NCI-H345 treated with DMSO at 0.1 percent for 48 hours (cell line): ENCODE data around the gene LINGO4.

Experiments
- DNase-seq: peaks from one replicate; lab custom pipeline; 2025; ENCODE audit not compliant: unreplicated experiment; lab: John Stamatoyannopoulos, UW

Gene LINGO4, protein sequence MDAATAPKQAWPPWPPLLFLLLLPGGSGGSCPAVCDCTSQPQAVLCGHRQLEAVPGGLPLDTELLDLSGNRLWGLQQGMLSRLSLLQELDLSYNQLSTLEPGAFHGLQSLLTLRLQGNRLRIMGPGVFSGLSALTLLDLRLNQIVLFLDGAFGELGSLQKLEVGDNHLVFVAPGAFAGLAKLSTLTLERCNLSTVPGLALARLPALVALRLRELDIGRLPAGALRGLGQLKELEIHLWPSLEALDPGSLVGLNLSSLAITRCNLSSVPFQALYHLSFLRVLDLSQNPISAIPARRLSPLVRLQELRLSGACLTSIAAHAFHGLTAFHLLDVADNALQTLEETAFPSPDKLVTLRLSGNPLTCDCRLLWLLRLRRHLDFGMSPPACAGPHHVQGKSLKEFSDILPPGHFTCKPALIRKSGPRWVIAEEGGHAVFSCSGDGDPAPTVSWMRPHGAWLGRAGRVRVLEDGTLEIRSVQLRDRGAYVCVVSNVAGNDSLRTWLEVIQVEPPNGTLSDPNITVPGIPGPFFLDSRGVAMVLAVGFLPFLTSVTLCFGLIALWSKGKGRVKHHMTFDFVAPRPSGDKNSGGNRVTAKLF

DNA sequence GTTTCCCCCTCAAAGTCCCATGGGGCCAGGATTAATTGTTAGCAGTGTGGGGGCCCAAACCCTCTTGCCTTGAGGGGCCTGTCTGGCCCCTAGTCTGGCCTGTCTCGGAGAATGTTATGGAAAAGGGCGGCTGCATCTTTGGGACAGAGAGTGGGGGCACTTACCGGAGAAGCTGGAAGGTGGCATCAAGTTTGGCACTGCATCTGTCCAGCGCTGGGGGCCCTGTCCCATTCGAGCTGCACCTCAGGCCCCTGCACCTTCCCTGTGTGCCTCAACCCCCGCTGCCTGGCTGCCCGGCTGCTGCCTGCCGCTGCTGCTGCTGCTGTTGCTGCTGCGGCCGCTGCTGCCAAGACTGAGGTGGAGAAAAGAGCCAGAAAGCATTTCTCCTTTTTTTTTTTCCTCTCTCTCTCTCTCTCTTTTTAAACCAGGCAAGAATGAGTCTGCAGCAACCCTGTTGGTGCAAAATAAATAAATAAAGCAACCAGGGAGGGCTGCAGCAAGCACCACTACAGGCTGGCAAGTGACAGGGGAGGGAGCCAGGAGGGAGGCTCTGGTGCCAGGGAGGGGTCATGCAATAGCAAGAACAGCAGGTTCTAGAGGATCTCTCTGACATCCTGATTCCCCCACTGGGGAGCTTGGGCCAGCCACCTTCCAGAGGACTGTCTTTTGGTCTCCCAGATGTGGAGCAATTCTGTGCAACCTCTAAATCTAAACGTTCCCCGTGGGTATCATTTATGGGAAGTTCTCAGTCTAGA, at the start of gene LINGO4:
Gene LINGO4, minus strand, starts transcription at position 354 of the 755 bp plus-strand sequence. CDS start 2,715 bp downstream, outside the sequence.
- DNase-seq, result no peak

DNA sequence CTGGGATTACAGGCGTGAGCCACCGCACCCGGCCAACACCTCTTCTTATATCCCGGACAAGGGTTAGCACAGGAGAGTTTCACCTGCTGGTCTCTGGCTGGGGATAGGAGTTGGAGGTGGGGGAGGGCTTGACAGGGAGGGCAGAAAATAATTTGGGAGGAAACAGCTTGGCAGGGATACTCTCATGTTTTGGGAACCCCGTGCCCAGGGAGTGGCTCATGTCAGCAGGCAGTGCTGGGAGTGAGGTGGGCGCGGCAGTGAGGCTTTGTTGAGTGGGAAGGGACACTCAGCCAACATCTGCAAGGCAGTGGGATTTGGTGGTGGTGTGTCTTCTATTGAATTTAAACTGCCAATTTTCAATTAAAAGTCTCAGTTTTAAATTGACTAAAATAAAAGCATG, 49.4 kb upstream of the LINGO4 start:
- DNase-seq, result no peak

DNA sequence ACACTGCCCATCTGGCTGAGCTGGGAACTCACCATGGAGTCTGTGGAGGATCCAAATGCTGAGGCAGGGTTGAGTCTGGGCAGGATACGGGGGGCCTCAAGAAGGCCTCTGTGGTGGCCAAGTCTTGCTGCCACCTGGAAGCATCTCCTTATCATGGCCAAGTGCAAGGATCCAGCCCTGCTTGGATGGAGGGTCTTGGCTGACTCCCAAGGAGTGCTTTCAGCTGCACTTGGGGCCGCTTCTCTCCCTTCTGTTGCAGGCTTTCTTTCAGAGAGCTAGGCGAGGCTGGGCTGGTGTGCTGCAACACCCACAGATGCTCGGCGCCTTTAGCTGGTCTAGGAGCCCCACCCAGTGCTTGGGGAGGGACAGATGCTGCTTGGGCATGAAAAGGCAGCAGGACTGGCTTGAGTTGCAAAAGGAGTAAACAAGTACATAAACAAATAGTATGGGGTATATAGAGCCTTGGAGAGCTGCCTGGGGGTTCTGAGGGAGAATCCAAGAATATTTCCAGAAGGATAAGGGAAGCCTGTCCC, 48.3 kb upstream of the LINGO4 start, which contains the start of gene THEM5:
Gene THEM5, minus strand, starts transcription at position 302 of the 533 bp plus-strand sequence. Its CDS starts 147 bp downstream, at position 155.
- no peak for DNase-seq

DNA sequence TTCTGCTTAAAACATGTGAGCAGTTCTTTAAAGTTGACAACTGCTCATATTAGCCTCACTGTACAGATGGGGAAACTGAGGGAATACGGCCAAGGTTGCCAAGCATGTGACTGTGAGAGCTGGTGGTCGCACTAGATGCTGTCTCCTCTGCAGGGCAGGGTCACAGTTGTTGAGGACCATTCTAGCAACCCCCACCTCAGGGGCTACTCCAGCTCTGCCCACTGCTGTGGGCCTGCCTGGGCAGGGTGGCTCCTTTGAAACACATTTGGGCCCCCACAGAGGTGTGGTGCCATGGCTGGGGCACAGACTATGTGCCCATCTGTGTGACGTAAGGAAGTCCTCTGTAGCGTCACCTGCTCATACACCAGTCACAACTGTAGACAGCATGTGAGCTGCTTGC, 47.5 kb upstream of the LINGO4 start:
- DNase-seq, result no peak

DNA sequence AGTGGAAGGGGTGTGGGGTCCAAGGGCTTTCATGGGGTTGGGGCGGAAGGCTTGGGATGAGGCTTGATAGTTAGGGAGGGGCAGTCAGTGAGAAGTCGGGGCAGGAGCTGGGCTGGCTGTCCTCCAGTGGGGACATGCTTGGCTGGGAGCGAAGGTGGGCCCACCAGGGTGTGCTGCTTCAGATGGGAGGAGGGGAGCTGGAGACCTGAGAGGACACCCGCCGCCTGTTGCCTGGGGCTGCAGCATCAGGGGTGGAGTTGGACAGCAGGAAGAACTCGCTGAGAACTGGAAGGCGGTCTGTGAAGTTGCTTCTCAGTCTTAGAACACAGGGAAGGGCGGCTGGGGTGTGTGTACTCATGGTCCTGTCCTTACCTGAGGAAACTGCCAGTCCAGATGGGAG, 46.7 kb upstream of the LINGO4 start:
- DNase-seq, result no peak

DNA sequence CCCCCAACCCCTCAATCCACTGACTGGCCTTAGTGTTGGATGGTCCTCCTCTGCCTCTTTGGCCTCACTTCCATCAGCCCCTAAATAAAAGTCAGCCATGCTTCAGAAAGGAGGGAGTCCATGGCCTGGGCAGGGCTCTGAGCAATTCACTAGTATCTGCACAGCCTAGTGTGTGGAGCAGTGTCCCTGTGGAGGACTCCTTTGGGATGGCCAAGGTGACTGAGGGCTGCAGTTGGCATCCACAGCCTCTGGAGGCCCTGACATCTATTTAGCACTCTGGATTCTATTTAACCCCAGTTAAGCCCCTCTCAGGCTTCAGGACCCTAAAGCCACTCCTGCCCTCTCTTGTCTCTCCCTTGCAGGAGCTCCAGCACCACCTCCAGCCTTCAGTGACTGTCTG, 44.7 kb upstream of the LINGO4 start:
- no peak for DNase-seq

DNA sequence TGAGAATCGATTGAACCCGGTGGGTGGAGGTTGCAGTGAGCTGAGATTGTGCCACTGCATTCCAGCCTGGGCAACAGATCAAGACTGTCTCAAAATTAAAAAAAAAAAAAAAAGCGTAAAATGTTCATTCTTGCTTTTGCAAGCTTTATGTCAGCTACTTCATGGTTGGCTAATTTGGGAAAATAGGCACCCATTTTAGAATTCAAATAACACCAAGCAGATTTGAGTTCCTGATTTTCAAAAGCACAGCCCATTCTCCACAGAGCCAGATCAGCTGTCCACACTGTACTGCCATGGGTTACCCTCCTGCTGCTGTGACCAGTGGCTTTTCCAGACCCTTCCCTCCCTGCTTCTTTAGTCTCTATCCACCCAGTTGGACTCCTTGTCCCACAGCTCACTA, 43.9 kb upstream of the LINGO4 start:
- DNase-seq, result no peak

DNA sequence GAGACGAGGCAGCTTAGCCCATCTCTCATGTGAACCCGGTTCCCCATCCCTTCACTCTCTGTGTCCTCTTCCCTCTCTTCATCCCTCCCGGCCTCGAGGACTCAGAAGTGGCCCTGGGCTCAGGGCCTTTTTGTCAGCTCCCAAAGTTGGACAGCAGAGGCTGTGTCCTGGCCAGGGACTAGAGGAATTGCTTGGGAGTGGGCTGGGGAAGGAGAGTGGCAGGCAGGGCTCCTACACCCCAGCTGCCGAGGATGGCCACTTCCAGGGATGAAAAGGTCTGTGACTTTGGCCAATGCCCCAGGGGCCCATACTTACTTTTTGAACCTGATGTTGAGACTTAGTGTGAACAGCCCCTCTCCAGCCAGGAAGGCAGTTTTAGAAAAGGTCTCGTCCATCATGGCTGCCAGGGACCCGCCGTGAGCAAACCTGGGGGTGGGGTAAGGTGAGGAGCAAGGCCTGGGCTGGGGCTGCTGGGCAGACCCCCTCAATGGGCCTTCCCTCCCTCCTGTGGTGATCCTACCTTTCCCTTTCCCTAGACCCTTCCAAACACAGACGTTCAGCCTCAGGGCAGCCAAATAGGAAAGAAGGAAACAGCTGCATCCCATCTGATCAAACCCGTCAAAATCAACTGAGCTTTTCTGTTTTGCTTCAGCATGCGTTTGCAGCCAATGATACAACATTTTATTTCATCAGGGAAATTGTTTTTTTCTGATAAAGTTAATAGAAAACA, 42.8 kb upstream of the LINGO4 start:
- DNase-seq, result no peak

DNA sequence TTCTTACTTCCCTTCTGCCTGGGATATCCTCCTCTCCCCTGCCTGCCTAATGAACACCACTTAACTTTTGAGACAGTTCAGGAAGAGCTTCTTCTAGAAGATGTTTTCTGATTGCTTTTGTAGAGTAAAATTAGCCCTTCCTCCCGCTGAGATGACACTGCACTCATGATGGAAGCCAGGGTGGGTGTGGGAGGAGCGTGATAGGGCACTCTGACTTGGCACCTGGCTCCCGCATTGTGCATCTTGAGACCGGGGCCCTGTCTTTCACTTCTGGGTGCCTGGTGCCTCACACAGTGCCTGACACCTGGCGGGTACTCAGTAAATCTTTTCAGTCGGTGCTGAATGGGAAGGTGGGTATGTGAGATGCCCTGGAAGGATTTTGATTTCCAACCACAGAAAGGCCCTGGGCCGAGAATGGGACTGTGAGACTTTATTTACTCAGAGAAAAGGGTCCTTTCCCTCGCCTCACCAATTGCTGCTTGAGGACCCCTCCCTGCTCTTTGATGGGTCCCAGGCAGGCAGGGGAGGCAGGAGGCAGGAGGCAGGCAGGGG, 41.5 kb upstream of the LINGO4 start:
- DNase-seq, result no peak

DNA sequence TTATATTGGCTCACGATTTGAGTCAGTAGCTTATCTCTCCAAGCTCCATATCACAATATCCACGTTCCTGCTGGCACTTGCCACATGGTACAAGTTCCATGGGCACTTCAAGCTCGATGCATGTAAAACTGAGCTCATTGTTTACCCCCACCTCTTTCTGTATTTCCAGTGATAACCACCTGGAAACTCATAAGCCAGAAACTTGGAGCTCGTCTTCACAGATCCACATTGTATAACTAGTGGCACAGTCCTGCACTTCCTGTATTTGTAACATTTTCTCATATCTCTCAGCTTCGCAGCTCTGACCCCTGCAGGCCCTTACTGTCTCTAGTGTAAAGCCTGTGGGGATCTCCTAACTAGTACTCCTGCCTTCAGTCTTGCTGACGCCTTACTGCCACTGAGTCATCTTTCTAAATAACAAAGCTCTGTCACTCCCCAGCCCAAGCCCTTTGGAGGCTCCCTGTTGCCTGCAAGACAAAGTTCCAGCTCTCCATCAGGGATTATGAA, 40.9 kb upstream of the LINGO4 start:
- DNase-seq, result no peak

DNA sequence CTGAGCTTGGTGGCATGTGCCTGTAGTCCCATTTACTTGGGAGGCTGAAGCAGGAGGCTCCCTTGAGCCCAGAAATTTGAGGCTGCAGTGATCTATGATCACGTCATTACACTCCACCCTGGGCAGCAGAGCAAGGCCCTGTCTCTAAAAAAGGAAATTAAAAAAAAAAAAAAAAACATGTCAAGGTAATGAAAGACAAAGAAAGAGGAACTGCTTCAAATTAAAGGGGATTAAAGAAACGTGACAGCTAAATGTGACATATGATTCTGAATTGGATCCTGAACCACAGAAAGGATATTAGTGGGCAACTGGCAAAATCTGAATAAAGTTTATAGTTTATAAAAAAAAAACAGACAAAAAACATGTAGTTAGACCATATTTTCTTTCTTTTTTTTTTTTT, 38.2 kb upstream of the LINGO4 start:
- DNase-seq, result no peak

DNA sequence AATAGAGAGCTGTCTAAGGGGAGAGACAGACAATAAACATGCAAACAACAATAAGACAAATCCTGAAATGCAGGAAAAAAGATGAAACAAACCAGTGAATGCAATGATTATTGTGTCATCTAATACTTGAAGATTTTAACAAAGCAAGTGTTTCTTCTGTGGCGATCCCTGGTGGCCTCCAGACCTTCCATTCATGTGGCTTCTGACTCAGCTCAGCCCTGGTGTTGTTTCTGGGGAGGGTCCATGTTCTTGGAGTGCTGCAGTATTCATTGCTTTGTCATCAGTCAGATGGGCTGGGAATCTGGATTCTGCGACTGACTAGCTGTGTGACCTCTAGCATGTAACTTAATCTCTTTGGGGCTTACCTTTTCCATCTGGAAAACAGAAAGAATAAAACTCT, 35.9 kb upstream of the LINGO4 start:
- DNase-seq, result no peak

DNA sequence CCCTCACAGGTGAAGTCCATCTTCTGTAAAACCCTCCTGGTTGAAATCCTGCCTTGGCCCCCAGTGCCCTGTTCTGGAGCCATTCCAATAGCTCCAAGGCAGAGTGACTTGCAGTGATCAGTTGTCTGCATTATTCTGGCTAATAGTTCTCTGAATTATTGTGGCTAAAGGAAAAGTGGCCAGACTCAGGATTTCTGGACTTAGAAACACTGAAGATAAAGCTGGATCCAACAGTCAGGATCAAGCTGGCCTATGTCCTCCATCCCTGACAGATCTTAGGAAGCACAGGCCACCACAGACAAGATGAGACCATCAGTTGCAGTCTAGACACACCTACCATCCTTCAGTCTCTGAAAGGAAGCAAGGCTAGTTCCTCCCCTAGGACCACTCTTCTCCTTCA, 35.2 kb upstream of the LINGO4 start:
- DNase-seq, result no peak

DNA sequence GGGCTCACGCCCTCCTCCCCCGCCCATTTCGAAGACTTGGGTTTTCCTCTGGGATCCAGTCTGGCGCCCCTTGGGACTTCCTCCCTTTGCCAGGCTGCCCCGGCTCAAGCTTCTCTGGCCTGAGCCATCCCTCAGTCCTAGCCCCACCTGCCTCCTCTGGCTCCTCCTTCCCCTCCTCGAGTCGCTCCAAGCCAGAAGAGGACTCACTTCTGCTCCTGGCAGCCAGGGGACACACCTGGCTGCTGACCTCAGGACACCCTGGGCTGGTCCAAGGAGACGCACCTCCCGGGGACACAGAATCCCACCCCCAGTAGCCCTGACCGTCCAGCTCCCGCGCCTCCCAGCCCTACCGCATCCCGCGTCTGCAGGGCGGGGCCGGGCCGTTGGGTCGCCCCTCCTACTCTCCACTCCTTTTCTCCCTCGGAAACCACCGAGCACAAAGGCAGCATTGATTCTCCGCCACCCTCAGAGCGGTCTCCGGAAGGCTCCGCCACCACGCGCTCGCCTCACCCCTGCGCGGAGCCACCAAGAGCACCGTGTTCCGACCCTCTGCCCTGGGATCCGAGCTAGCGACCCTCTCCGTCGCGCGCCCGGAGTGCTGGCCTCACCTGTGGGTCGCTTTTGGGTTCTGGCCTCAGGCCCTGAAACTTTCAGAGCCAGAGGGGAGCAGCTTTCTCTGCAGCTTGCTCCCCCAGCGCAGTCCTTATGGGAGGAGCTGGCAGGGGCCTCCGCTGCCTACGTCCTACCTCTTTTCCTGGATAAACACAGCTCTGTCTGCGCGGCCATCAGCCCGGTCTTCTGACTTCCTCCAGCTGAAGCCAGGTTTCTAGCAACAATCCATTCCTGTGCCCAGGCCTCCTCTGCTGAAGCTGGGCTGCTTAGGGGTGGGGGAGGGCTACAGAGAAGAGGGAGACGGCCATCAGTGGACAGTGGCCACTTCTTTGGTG, 34.5 kb upstream of the LINGO4 start, which contains the start of gene C2CD4D:
Gene C2CD4D, minus strand, starts transcription at position 364 of the 947 bp plus-strand sequence. CDS start 831 bp downstream, outside the sequence.
- DNase-seq, result no peak

DNA sequence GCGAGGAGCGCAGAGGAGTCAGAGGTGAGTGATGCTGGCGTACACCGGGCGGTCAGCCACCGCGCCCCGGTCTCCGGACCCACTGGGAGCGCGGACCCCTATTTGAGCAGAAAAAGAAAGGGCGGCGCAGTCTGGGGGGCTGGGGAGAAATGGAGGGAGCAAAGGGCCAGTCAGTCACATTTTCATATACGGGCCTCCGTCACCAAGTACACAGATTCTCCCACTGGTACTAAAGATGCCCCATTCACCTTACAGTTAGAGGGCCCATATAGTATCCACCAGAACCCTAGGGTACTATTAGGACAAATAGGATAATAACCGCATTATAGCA, 33.8 kb upstream of the LINGO4 start:
- no peak for DNase-seq

DNA sequence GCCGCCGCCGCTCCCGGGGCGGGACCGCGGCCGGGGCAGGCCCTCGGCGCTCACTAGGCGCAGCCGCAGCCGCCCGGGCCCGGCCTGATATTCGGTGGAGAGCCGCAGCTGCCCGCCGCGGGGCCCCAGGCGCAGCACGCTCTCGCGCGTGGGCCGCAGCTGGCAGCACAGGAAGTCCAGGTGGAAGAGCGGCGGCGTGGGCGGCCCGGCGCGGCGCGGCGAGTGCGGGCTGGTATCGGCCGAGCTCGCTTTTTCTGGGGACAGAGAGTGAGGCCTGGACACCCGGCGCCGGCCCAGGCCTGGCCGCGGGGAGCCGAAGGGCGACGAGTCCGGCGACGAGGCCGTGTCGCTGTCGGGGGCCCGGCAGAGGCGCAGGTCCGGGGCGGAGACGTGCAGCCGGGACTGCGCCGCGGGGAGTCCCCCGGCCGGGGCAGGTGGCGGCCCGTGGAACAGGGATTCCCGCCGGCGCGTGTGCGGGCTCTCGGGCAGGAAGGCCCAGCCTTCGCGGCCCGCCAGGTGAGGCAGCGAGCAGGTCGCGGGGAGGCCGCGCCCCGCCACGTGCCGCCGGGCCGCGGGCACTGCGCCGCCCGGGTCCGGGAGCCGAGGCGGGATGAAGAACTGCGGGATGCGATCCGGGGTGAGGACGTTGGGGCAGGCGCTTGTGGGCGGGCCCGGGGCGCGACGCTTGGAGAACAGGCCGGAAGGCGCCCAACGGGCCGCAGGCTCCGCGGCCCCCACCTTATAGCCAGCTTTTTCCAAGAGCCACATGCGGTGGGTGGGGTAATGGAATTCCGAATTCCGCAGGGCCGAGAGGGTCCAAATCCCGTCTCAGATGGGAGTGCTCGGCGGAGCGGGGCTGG, 33.2 kb upstream of the LINGO4 start:
- DNase-seq, result no peak

DNA sequence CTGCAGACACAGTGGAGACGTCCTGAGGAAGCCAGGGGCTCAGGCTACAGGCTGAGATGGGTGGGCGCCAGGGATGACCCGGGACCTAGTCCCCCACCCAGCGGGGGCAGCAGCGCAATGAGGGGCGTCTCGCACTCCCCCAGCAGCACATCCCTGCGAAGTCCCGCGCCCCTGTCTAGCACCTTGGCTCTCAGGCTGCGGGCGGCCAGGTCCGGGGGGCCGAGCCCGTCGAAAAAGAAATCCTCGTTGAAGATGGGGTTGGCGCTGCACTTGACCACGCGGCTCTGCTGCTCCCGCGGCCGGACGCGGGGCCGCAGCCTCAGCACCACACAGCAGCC, 32.6 kb upstream of the LINGO4 start:
- no peak for DNase-seq

DNA sequence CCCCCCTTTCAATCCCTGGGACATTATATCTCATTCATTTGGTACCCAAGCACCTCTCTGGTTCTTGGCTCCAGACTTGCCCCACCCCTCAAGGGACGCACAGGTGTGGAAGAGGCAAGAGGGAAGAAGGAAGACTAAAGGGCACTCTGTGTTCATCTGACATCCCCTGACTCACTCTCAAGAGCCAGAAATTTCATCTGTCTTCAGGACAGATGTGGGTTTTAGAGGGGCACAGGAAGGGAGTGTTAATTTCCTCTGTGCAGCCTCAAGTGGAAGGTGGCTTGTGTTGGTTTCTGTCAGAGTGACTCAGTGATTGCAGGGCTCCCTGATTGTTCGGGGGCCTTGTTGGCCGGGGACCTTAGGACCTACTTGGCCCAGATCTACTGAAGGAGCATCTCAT, 32.0 kb upstream of the LINGO4 start:
- DNase-seq, result no peak

DNA sequence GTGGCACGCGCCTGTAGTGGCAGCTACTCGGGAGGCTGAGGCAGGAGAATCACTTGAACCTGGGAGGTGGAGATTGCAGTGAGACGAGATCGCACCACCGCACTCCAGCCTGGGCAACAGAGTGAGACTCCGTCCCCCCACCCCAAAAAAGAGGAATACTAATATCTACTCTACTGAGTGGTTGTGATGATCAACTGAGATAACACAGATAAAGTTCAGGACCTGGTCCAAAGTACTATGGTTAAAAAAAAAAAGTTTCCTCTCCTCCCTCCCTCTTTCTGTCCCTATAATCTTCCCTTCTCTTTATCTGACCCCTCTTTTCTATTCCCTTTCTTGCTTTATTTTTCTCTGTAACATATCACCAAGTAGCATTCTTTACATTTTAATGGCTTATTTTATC, 30.4 kb upstream of the LINGO4 start:
- DNase-seq, result no peak
